DMS114 treated with DMSO at 0.1 percent for 48 hours (cell line): ENCODE data around the gene LIMD2.

Experiments used
- DNase-seq: peaks from one replicate; lab custom pipeline; 2025; ENCODE audit not compliant: unreplicated experiment; lab: John Stamatoyannopoulos, UW

Gene LIMD2

DNA sequence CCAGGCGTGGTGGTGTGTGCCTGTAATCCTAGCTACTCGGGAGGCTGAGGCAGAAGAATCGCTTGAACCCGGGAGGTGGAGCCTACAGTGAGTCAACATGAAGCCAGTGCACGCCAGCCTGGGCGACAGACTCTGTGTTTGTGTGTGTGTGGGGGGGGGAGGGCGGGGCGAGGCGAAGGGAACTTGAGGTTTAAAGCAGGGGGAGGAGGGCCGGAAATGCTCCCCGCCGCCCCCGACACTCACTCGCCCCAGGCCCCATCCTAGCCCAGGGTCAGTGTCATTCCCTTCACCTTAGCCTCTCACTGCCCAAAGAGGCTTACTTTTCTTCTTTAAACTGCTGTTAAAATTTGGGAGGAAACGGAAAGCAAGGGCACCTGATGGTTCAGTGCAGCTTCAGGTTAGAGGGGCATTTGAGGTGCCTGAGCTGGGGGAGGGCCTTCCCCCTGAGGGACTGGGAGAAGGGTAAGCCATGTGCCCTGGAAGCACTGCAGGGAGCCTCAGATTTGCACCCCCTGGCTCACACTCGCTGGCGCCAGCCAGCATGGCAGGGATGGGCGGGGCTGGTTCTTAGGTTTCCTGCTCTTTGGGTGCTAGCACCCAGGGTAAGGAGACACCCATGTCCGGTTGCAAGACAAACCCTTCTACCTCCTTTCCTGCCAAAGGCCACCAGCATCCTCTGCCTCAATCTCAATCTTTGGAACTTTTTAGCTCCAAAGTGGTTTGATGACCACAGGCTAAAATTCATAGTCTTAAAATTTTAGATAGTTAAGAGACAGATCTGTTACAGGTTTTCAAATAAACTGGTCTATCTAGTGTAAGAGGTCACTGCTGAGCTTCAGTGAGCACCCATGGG is 2.2 kb upstream of the LIMD2 start:
- no peak for DNase-seq

DNA sequence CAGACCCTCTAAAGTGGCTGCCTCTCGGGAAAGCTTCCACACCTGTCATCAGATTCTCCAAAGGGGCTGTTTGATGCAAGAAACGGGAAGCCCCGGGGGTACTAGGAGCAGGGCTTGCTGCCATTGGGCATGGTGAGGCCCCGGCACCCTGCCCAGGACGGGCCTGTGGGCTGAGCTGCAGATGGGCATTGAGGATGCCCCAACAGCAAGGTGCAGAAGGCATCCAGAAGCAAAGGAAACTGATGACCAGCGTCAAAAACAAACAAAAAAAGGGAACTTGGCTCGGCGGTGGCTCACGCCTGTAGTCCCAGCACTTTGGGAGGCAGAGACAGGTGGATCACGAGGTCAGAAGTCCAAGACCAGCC is 1.5 kb upstream of the LIMD2 start:
- no peak for DNase-seq

DNA sequence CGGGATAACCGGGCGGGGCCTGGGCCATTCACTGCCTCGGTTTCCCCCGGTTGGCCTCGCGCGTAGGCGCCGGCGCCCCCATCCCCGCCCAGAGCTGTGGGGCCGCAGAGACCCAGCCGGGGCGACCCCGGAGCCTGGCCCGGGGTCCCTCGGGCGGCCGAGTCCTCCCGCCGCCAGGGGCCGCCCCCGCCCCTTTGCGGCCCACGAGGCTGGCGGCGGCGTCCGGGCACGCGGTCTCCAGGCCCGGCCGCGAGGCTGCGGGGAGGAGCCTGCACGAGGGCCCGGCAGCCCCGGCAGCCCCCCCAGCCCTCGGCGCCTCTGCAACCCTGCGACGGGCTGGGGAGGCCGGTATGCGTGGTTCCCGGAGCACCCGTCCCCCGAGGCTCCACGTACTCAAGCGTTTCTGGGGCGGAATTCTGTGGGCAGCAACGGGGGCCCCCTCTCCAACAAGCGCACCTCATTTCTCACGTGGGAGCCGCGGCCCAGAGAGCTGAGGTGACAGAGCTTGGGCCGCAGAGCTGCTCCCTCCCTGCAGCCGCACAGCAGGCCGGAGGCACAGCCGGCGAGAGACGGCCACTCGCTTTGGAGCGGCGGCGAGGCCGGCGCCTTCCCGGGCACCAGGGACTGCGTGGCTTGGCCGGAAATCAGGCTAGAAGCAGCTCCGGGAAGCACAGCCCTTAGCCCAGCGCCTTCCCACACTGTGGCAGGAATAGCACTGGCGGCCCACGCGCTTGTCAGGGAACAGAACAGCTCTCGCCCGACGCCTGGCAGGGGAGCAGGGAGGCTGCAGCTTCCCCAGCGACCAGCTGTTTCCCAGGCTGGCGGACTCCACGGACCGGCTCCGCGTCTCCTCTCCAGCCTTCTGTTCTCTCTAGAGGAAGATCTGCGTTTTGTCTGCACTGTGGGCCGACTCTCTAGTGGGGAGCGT is 867 bp upstream of the LIMD2 start:
- DNase-seq: no peak

DNA sequence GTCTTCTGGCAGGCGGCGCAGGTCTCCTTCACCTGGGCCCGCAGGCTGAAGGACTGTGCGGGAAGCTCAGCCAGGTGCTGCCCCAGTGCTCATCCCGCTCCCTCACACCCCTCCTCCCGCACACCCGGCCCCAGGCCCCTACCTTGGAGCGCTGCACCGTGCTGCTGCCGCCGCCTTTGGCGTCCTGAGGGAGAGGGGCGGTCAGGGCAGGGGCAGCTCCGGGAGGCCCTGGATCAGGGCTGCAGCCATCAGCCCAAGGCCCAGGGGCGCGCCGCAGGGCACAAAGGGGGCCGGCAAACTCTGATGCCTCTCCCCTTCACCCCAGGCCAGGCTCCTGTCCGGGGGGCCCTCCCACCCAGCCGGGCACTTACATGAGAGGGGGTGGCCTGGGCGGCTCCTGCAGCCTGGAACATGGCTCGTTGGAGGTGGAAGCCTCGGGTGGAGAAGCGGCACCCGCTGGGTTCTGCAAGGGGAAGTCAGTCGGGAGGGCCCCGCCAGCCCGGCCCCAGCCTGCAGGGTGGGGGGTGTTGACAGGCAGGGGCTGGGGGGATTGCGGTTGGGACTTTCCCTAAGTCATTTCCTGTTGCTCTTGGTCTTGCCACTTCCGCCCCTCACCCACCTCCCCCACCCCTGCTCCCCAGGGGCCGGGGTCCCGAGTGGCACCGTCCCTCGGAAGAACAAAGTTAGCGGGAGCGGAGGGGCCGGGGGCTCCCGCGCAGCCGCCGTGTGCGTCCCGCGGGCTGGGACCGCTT is 863 bp downstream of the LIMD2 start:
- DNase-seq: no peak

DNA sequence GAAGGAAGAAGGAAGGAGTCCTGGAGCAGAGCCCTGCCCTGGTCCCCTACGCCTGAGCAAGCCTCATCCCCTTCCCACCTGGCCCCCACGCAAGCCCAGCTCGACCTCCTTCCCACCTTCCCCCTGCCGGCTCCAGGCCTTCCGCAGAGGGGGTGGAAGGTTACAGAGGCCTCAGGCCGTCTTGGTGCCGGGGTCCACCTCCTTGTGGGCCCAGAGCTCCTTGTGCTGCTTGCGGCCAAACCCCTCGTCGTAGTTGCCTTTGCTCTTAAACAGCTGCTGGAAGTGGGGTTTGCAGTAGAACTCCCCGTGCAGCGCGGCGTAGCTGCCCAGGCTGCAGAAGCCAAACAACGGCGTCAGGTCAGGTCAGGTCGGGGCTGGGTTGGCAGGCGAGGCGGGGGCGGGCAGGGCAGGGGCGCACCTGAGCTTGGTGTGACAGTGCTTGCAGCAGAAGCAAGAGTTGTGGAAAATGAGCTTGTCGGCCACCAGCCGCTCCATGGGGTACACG is 1.5 kb downstream of the LIMD2 start:
- no peak for DNase-seq

DNA sequence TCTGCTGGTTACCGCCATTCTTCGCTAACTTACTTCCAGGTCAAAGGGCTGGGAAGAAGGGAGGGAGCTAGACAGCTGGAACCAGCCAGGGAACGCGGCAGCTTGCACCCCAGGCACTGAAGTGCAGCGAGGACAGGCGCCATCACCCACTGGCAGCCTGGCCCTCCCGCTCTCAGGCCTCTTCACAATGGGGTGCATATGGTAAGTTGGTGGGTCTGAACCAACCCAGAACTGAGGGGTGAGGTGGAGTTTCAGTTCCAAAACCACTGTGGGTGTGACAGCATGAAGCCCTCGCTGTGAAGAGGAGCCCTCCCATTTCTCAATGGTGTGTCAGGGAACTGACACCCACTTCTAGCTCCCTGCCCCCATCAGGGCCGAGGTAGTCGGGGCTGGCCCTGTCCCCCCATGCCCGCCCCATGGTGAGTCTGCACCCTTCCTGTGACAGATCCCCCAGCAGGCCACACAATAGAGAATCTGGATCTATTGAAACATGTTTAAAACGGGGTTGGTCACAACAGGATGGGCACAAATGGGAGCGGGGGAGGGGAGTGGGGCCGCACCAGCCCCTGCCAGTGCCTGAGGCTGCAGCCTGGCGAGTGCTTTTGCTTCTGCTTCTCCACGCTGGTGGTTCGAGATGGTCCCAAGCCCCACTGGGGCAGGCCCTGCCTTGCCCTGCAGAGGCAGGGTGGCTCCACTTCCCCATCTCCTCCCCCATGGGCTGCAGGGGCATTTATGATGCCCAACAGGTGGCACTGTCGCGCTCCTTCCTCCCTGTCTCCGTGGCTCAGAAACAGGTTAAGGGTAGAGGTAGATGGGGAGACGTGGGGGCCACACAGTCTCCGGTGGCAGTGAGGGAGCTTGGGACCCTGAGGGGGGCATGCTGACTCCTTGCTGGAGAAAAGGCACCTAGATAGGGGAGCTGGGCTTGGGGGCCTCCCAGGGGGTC is 2.3 kb downstream of the LIMD2 start:
- no peak for DNase-seq

DNA sequence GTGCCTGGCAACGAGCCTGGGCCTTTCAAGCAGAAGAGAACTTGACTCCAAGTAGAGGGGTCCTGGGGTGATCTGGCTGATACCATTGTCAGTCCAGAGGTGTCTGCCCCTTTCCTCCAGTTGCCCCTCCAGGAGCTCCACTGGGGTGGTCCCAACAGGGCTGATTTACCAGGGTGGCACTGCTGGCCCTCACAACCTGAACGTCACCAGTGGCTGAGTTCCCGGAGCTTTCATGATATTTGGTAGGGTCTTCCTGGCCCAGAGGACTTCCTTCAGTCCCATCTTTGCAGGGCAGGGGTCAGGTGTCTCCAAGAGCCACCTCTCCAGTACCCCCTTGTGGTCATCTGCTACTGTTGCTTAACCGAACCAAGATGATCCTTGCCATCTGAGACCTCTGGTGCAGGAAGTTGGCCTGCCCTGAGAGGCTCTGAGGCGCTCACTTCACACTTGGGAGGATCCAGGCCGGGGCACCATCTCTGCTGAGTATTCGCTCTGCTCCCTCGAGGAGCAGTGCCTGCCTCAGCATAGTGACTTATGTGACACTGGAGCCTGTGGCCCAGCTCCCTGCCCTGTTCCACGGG is 3.5 kb downstream of the LIMD2 start:
- no peak for DNase-seq

DNA sequence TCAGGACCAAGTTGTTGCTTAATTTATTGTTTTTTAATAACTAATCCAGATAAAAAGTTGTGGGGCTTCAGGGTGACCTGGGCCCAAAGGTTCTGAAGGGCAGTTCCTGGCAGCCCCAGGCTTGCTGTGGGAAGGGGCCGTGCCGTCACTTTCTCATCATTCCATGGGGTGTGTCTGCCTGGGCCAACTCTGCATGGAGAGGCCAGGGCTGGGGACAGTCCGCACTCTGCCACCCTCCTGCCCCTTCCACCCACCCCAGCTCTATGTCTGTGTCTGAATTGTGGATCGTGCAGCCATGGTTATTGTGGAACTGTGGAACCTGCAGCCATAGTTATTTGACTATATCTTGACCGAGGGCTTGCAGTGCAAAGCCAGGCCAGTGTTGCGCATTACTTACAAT is 4.0 kb downstream of the LIMD2 start:
- no peak for DNase-seq

DNA sequence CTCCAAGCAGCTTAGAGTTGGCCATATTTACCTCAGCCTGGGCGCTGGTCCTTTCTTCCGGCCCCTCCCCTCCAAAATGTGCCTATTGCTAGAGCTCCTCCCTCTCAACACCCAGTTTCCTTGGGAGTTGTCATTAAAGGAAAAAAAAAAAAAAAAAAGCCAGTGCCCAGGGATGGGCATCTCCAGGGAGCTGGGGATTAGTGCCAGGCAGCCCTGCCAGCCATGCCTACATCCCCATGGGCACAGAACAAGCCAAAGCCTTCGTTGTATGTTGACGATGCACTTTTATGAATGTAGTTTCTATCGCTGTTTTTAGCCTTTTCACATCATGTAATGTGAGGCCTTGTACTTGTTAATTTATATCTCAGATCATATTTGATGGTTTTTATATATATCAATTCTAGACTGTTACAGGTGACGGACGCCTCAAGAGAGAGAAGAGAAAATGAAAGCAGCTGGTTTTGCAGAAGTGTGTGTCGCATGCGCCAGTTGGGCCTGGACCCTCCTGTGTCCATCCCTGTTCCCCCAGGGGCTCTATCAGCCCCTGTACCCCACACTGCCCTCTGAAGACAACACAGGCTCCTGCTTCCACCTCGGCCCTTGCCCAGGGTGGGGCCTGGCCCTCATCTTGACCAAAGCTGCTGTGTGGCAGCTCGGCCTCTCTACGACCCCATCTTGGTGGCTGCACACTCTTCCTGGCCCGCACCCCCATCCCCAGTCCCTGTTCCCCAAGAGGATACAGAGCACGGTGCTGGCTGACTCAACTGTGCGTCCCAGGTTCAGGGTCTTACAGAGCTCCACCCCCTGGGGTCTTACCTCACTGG is 4.8 kb downstream of the LIMD2 start:
- no peak for DNase-seq

DNA sequence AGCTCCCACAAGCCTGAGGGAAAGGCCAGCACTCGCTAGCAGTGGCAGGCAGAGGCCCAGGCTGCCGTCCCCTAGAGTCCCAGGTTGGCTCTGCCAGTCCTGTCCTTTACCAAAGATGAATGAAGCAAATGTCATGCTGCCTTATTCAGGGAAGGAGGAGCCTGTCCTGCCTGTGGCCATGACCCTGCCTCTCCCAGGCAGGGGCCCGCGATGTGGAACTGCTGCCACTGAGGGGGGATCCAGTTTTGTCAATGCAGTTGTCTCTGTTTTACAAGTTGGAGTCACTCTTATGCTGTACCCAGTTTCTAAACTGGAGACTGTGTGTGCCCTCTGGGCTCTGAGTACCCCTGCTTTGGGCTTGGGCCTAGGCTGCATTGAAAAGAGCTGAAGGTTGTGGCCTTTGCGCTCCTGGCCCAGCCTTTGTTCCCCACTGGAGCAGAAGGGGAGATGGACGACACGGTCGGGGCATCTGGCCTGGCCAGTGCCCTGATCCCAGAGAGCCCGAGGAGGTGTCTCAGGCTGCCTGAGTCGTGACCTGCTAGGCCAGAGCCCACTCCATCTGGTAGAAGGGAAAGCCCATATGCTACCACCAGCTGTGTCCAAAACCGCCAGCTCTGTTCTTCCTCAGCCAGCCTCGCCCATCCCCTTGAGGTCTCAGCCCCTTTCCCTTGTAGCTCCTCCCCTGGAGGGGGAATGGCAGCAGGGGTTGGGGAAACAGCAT is 5.5 kb downstream of the LIMD2 start:
- no peak for DNase-seq

DNA sequence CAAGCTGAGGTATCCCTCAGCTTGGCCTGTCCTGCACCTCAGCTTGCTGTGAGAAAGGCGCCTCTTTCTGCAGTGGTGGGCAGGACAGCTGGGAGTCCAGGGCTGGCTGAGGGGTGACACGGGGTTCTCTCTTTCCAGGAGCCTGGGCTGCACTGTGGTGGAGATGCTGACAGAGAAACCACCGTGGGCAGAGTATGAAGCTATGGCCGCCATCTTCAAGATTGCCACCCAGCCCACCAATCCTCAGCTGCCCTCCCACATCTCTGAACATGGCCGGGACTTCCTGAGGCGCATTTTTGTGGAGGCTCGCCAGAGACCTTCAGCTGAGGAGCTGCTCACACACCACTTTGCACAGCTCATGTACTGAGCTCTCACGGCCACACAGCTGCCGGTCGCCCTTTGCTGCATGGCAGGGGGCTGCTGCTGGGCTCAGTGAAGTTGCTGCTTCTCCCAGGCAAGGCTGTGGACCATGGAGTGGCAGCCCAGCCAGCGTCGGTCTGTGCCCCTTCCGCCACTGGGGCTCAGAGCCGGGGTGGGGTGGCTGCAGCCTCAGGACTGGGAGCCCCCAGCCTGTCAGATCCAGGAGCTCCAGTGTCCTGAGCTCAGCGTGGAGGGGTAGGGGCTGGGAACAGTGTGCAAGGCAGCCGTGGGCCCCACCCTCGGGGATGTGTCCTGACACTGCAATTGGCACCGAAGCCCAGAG is 6.4 kb downstream of the LIMD2 start:
- no peak for DNase-seq

DNA sequence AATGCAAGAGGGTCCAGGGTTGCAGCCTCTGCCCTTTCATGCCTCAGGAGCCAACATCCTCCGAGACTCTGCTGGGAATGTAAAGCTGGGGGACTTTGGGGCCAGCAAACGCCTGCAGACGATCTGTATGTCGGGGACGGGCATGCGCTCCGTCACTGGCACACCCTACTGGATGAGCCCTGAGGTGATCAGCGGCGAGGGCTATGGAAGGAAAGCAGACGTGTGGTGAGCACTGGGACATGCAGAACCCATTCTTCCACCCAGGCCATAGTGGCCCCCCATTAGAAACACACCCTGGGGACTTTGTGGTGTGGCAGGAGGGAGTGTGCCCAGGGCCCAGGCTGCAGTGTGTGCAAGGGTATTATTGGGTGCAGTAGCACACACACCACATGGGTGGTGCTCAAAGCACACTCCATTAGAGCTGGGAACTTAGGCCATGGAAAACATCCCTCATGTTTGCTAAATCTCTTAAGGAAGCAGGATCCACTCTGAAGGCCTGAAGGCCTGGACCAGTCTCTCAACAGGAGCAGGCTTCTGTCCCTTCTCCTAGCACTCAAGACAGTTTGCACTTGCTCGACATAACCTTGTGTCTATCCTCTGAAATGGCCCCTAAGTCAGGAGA is 7.6 kb downstream of the LIMD2 start:
- no peak for DNase-seq

DNA sequence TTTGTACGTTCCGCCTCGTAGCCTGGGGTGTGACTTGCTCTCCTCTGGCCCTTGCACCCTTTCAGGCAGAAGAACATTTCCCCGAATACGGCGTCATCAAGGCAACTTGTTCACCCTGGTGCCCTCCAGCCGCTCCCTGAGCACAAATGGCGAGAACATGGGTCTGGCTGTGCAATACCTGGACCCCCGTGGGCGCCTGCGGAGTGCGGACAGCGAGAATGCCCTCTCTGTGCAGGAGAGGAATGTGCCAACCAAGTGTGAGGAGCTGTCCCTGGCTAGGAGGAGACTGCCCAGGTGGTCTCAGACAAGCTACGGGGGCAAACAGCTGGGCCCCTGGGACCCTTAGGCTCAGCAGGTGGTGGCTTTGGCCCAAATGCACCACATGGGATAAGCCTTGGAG is 10.4 kb downstream of the LIMD2 start:
- no peak for DNase-seq

DNA sequence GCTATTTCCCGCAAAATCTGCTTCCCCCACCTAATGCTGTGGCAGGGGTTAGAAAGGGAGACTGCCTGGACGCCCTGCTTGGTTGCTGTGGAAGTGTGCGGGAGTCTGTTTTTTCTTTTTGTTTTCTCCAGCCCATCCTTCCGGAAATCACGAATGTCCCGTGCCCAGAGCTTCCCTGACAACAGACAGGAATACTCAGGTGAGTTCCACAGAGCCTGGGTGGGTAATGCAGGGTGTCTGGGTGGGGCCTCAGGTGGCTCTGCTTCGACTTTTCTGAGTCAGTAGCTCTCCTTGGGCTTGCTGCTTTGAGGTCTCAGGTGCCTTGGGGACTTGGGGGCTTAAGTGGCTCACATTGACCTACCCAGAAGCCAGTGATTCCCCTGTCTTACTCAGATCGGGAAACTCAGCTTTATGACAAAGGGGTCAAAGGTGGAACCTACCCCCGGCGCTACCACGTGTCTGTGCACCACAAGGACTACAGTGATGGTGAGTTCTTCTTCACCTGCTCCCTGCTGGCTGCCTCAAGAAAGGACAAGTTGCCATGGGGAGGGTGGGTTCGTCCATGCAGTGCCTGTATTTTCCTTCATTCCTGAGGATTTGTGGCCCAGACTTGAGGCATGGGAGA is 11.4 kb downstream of the LIMD2 start:
- no peak for DNase-seq

DNA sequence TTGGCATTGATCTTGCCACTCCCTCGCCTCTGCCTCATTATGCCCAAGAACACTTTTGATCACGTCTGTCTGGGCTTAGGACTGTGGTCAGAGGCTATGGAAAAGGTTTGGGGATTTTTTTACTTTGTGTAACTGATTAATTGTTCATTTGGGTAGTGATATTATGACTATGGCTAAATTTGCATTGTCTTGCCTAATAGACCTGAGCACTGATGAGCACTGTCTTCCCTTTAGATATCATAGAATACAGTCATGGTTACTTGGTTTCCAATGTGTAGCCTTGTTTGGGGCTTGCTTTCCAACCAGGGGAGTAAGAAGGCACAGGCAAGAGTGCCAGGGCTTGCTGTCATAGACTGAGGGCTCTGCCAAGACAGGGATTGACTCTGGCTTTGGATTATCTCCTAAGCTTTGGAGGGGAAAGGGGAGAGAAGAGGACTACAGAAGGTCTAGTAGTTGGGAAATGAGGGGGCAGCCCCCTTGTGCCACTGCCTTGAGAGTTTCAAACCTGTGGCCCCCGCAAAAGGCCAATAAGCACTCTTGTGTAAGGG is 13.7 kb downstream of the LIMD2 start:
- no peak for DNase-seq

DNA sequence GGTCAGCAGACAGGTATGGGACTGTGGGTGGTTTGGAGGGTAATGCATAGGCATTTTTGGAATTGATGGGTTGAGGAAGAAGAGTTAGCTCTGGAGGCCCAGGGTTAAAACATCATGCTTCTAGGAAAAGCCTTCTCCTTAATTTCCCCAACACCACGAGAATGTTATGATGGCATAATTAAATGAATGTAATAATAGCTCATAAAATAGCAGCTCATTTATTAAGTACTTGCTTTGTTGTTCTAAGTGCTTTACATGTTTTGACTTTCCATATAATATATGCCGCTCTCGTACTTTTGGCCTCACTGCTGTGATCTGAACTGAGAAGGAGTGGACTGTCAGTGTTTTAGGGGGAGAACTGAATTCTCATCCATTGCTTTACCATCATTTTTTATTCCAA is 14.3 kb downstream of the LIMD2 start:
- DNase-seq: no peak

DNA sequence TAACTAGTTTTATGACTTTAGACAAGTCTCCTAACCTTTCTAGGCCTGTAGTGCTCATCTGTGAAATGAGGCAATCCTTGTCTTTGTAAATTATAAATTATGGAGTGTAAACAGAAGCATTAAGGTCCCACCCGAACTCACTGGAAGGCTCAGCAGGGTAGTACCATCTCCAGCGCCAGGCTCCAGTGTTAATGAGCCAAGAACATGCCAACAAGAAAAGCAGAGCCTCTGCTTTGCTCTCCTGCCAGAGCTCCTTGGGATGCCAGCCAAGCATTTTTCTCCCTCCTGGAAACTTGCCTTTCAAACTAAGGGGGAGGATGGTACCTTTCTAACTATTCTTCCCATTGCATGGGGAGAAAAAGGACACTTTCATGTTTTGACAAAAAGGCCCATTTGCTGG is 14.9 kb downstream of the LIMD2 start:
- DNase-seq: no peak
